OCI-LY1 (cell line): ENCODE data around the gene NFATC2IP.
A peak's percentile ranks its signal among the peaks of the same experiment; 100 is the strongest.

Experiments used
- H2AFZ ChIP-seq: fragments of 200-600 bp; sonication (generic), shearing (Covaris generic); 2 replicates; pipeline ENCODE4 v1.6.0; 2014; ENCODE audit warnings: antibody characterized with exemption, mild to moderate bottlenecking, low read length
- H3F3A ChIP-seq: fragments of 200-600 bp; sonication (generic), shearing (Covaris generic); 2 replicates; pipeline ENCODE4 v1.6.0; 2014; ENCODE audit warnings: mild to moderate bottlenecking, antibody characterized with exemption, low read length, moderate library complexity; ENCODE audit not compliant: insufficient read depth
- H3K27ac ChIP-seq: fragments of 200-600 bp; sonication (generic); 2 replicates; pipeline ENCODE4 v1.5.1; 2014; ENCODE audit warnings: low read length, mixed run types, mild to moderate bottlenecking, low read depth; ENCODE audit not compliant: poor library complexity, severe bottlenecking
- H3K27me3 ChIP-seq: fragments of 200-600 bp; sonication (generic); 2 replicates; pipeline ENCODE4 v1.6.0; 2014; ENCODE audit warnings: antibody characterized with exemption, mild to moderate bottlenecking, low read length, moderate library complexity; ENCODE audit not compliant: insufficient read depth
- H3K36me3 ChIP-seq: fragments of 200-600 bp; sonication (generic); 2 replicates; pipeline ENCODE4 v1.6.1; 2014; ENCODE audit warnings: mild to moderate bottlenecking, antibody characterized with exemption, low read length, moderate library complexity, mixed read lengths; ENCODE audit not compliant: insufficient read depth
- H3K4me1 ChIP-seq: fragments of 200-600 bp; sonication (generic); 2 replicates; pipeline ENCODE4 v1.5.1; 2014; ENCODE audit warnings: mild to moderate bottlenecking, low read length, moderate library complexity; ENCODE audit not compliant: insufficient read depth, severe bottlenecking
- H3K4me2 ChIP-seq: fragments of 200-600 bp; sonication (generic), shearing (Covaris generic); 2 replicates; pipeline ENCODE4 v1.6.1; 2014; ENCODE audit warnings: low read length
- H3K4me3 ChIP-seq: fragments of 200-600 bp; sonication (generic); 2 replicates; pipeline ENCODE4 v1.5.1; 2014; ENCODE audit warnings: low read length, low read depth, mild to moderate bottlenecking, mixed read lengths; ENCODE audit not compliant: poor library complexity, severe bottlenecking
- H3K79me2 ChIP-seq: fragments of 200-600 bp; shearing (Covaris generic); 2 replicates; pipeline ENCODE4 v1.6.1; 2016; ENCODE audit warnings: mixed run types, low read length, mixed read lengths; ENCODE audit not compliant: insufficient read depth
- H3K9ac ChIP-seq: fragments of 200-600 bp; sonication (generic), shearing (Covaris generic); 2 replicates; pipeline ENCODE4 v1.6.1; 2014; ENCODE audit warnings: mild to moderate bottlenecking, low read length, mixed read lengths
- H3K9me2 ChIP-seq: fragments of 200-600 bp; sonication (generic), shearing (Covaris generic); 2 replicates; pipeline ENCODE4 v1.6.1; 2014; ENCODE audit warnings: low read depth, mild to moderate bottlenecking, low read length, mixed read lengths
- H3K9me3 ChIP-seq: fragments of 200-600 bp; shearing (Covaris generic); 2 replicates; pipeline ENCODE4 v1.6.1; 2014; ENCODE audit warnings: low read length, mixed read lengths
- H4K20me1 ChIP-seq: fragments of 200-600 bp; sonication (generic), shearing (Covaris generic); 2 replicates; pipeline ENCODE4 v1.6.0; 2016; ENCODE audit warnings: mild to moderate bottlenecking, low read length; ENCODE audit not compliant: insufficient read depth
- EZH2 ChIP-seq: fragments of 200-600 bp; sonication (generic), shearing (Covaris generic); IDR thresholded peaks from 2 replicates; pipeline ENCODE4 v1.8.0; 2017; ENCODE audit warnings: borderline replicate concordance, mixed run types, mild to moderate bottlenecking, antibody characterized with exemption, low read length, moderate library complexity, mixed read lengths
- TF ChIP-seq, protein P1 (sequence below): fragments of 200-600 bp; sonication (generic), shearing (Covaris generic); IDR thresholded peaks from 2 replicates; pipeline ENCODE4 v1.5.1; 2017; ENCODE audit warnings: mild to moderate bottlenecking, antibody characterized with exemption, low read length, moderate library complexity, mixed read lengths

The NFATC2IP gene

DNA sequence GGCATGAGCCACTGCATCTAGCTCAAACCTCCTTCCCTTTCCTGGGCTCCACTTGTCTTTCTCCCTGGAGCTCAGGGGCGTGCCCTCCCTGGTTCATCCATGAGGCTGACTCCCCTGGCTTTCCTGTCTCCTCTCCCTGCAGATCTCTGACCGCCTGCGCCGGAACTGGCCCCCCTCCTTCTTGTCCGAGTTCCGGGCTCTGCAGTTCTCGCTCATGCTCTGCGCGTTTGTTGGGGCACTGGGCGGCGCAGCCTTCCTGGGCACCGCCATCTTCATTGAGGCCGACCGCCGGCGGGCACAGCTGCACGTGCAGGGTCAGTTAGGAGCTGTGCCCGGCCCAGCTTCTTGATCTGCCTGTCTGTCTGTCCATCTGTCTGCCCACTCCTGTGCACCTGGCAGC, 32.9 kb downstream of the NFATC2IP start:
- Histone ChIP-seq H3K9me3 (0 out of 2 replicates have a peak, but pooled peaks cover 3% of the 10 kb centered on the region), H3K9me2 (no peaks in the 10 kb centered on the region)

DNA sequence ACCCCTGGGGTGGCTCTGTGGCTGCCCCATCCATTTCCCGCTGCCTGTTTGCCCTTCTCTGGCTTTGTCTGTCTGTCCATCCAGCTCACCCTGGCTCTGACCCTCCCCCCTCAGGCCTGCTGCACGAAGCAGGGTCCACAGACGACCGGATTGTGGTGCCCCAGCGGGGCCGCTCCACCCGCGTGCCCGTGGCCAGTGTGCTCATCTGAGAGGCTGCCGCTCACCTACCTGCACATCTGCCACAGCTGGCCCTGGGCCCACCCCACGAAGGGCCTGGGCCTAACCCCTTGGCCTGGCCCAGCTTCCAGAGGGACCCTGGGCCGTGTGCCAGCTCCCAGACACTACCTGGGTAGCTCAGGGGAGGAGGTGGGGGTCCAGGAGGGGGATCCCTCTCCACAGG, 33.4 kb downstream of the NFATC2IP start:
- no peak overlapping the region for H3K9ac ChIP-seq
- H3K4me1 ChIP-seq, result peaks cover 12% of the 10 kb centered on the region
- no peak overlapping the region for H2AFZ ChIP-seq
- TF ChIP-seq, protein P1, sequence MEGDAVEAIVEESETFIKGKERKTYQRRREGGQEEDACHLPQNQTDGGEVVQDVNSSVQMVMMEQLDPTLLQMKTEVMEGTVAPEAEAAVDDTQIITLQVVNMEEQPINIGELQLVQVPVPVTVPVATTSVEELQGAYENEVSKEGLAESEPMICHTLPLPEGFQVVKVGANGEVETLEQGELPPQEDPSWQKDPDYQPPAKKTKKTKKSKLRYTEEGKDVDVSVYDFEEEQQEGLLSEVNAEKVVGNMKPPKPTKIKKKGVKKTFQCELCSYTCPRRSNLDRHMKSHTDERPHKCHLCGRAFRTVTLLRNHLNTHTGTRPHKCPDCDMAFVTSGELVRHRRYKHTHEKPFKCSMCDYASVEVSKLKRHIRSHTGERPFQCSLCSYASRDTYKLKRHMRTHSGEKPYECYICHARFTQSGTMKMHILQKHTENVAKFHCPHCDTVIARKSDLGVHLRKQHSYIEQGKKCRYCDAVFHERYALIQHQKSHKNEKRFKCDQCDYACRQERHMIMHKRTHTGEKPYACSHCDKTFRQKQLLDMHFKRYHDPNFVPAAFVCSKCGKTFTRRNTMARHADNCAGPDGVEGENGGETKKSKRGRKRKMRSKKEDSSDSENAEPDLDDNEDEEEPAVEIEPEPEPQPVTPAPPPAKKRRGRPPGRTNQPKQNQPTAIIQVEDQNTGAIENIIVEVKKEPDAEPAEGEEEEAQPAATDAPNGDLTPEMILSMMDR, result no peak
- TF ChIP-seq EZH2, result no peak
- no peaks in the 10 kb centered on the region for H3F3A ChIP-seq
- no peak overlapping the region for H3K4me3 ChIP-seq
- 0 out of 2 replicates have a peak, but pooled peaks cover 3% of the 10 kb centered on the region for H3K9me3 ChIP-seq
- no peak overlapping the region for H3K27ac ChIP-seq
- no peaks in the 10 kb centered on the region for H4K20me1 ChIP-seq
- peaks cover 7% of the 10 kb centered on the region for H3K36me3 ChIP-seq
- H3K4me2 ChIP-seq, result peak overlapping the region; percentile 63; the same call in 1 of the 2 replicates
- no peaks in the 10 kb centered on the region for H3K27me3 ChIP-seq
- no peaks in the 10 kb centered on the region for H3K9me2 ChIP-seq
- no peaks in the 10 kb centered on the region for H3K79me2 ChIP-seq

More for the DNA sequence above, 32.9 kb downstream of the NFATC2IP start:
- H3F3A ChIP-seq, result no peaks in the 10 kb centered on the region
- no peaks in the 10 kb centered on the region for H4K20me1 ChIP-seq
- H3K4me3 ChIP-seq, result no peak overlapping the region
- no peaks in the 10 kb centered on the region for H3K27me3 ChIP-seq
- H3K79me2 ChIP-seq, result no peaks in the 10 kb centered on the region
- H3K36me3 ChIP-seq, result peaks cover 7% of the 10 kb centered on the region
- H3K9ac ChIP-seq, result no peak overlapping the region
- H3K27ac ChIP-seq, result no peak overlapping the region
- H3K4me2 ChIP-seq, result no peak overlapping the region
- no peak overlapping the region for H2AFZ ChIP-seq
- no peak for TF ChIP-seq EZH2
- TF ChIP-seq, protein P1, result no peak
- peaks cover 12% of the 10 kb centered on the region for H3K4me1 ChIP-seq

DNA sequence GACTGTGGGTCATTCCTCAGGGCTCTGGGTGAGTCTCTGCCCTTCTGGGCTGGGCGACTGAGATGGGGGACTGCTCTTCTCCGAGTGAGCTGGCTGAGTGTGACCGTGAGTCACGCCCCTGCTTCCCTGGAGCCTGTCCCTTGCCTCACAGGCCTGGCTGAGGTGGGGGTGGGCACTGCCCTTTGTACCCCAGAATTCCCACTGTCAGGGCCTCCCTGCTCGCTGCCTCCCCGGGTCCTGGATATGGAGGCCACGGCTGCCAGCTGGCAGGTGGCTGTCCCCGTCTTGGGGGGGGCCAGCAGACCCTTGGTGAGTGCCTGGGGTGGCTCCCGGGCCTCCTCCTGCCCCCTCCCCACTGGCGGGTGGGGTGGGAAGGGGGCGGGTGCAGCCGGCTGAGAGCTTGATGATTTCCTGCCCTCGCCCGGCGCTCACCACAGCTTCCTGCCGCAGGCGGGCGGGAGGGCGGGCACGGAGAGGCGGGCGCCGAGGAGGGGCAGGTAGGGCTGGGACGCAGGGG, 33.9 kb downstream of the NFATC2IP start, which contains the start of gene LAT:
Gene LAT (plus strand): TSS at position 434 of the 517 bp plus-strand sequence. CDS start 366 bp downstream, outside the sequence.
- no peaks in the 10 kb centered on the region for H3K79me2 ChIP-seq
- H3K4me2 ChIP-seq, result peak within 1 kb of the TSS; percentile 63
- H3K9me2 ChIP-seq, result no peaks in the 10 kb centered on the region
- no peaks in the 10 kb centered on the region for H3K27me3 ChIP-seq
- peak within 1 kb of the TSS; percentile 49 for H3K4me3 ChIP-seq
- no peak within 1 kb of the TSS for H2AFZ ChIP-seq
- no peaks in the 10 kb centered on the region for H3F3A ChIP-seq
- H3K4me1 ChIP-seq, result peaks cover 12% of the 10 kb centered on the region
- H3K9ac ChIP-seq, result peak within 1 kb of the TSS; percentile 59
- H4K20me1 ChIP-seq, result no peaks in the 10 kb centered on the region
- TF ChIP-seq, protein P1, result no peak
- TF ChIP-seq EZH2, result no peak
- peaks cover 7% of the 10 kb centered on the region for H3K36me3 ChIP-seq
- no peak within 1 kb of the TSS for H3K27ac ChIP-seq
- 0 out of 2 replicates have a peak, but pooled peaks cover 3% of the 10 kb centered on the region for H3K9me3 ChIP-seq
